Mucosa of rectum (tissue), 2 donors: Measurements from ENCODE around the gene OSBP.

ENCODE experiments used
- H3K27ac ChIP-seq, 2 donors: one replicate each; pipeline ENCODE4 v1.7.0; 2013; ENCODE audit warnings: inconsistent platforms in 2 of 2, low read depth in 2 of 2, low read length in 2 of 2
- H3K27me3 ChIP-seq, 2 donors: one replicate each; pipeline ENCODE4 v1.7.0; 2013; ENCODE audit warnings: low read length in 2 of 2; ENCODE audit not compliant: control insufficient read depth in 2 of 2, insufficient read depth in 2 of 2
- H3K36me3 ChIP-seq, 2 donors: one replicate each; pipeline ENCODE4 v1.7.0; 2013; ENCODE audit warnings: low read length in 2 of 2; ENCODE audit not compliant: control insufficient read depth in 2 of 2, insufficient read depth in 2 of 2
- H3K4me1 ChIP-seq, 2 donors: one replicate each; pipeline ENCODE4 v1.7.0; 2013; ENCODE audit warnings: low read length in 2 of 2, mild to moderate bottlenecking in 1 of 2; ENCODE audit not compliant: control insufficient read depth in 2 of 2, insufficient read depth in 2 of 2
- H3K4me3 ChIP-seq, 2 donors: one replicate each; pipeline ENCODE4 v1.7.0; 2013; ENCODE audit warnings: low read length in 2 of 2
- H3K9ac ChIP-seq, 2 donors: one replicate each; pipeline ENCODE4 v1.7.0; 2013; ENCODE audit warnings: low read length in 2 of 2, low read depth in 1 of 2, mild to moderate bottlenecking in 1 of 2
- H3K9me3 ChIP-seq, 2 donors: one replicate each; pipeline ENCODE4 v1.7.0; 2013; ENCODE audit warnings: low read length in 2 of 2; ENCODE audit not compliant: control insufficient read depth in 2 of 2
- donor health status: healthy.
- donor health status: Normal muscosa, but diverticular disease.

OSBP gene, protein sequence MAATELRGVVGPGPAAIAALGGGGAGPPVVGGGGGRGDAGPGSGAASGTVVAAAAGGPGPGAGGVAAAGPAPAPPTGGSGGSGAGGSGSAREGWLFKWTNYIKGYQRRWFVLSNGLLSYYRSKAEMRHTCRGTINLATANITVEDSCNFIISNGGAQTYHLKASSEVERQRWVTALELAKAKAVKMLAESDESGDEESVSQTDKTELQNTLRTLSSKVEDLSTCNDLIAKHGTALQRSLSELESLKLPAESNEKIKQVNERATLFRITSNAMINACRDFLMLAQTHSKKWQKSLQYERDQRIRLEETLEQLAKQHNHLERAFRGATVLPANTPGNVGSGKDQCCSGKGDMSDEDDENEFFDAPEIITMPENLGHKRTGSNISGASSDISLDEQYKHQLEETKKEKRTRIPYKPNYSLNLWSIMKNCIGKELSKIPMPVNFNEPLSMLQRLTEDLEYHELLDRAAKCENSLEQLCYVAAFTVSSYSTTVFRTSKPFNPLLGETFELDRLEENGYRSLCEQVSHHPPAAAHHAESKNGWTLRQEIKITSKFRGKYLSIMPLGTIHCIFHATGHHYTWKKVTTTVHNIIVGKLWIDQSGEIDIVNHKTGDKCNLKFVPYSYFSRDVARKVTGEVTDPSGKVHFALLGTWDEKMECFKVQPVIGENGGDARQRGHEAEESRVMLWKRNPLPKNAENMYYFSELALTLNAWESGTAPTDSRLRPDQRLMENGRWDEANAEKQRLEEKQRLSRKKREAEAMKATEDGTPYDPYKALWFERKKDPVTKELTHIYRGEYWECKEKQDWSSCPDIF

GRCh38 chr11:59615637-59616395 is at the start of gene OSBP:
TSS of gene OSBP (minus strand) at chr11:59615774. CDS start at chr11:59615664, 110 bp downstream.
- Histone ChIP-seq H3K4me1 (peaks cover 27 to 38% of the 10 kb centered on the region in 2 donors), H3K27me3 (no peaks in the 10 kb centered on the region), H3K4me3 (peak within 1 kb of the TSS; percentile 87 to 90), H3K27ac (peak within 1 kb of the TSS; percentile 89 to 96), H3K9me3 (no peaks in the 10 kb centered on the region), H3K36me3 (no peaks in the 10 kb centered on the region), H3K9ac (peak within 1 kb of the TSS; percentile 88 to 94)

- Histone ChIP-seq H3K9me3 (no peaks in the 10 kb centered on the region), H3K27me3 (no peaks in the 10 kb centered on the region), H3K4me3 (no peak overlapping the region), H3K9ac (no peak overlapping the region), H3K27ac (no peak overlapping the region), H3K4me1 (no peaks in the 10 kb centered on the region), H3K36me3 (peaks cover 69 to 71% of the 10 kb centered on the region in 2 donors)
Measured at GRCh38 chr11:59660621-59661020, 45.0 kb upstream of the OSBP start.

DNA sequence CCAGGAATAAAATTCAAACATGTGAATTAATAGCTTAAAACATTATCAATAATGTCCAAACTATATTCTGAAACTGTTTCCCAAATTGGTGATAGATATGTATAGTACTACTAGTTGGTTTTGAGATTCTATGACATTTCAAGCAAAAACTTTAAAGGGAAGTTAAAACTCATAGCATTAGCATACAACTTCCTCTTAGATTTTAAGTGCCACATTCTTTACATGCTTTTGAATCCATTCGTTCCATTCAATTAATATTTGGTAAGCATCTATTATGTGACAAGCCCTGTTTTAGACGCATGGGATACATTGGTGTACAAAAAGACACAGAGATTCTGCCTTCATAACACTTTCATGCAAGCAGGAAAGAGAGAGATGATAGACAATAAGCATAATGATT is 44.4 kb upstream of the OSBP start:
- H3K27me3 ChIP-seq: no peaks in the 10 kb centered on the region
- peaks cover 71 to 74% of the 10 kb centered on the region in 2 donors for H3K36me3 ChIP-seq
- H3K9ac ChIP-seq: no peak overlapping the region
- H3K4me3 ChIP-seq: no peak overlapping the region
- H3K27ac ChIP-seq: no peak overlapping the region
- no peaks in the 10 kb centered on the region for H3K9me3 ChIP-seq
- no peaks in the 10 kb centered on the region for H3K4me1 ChIP-seq

DNA sequence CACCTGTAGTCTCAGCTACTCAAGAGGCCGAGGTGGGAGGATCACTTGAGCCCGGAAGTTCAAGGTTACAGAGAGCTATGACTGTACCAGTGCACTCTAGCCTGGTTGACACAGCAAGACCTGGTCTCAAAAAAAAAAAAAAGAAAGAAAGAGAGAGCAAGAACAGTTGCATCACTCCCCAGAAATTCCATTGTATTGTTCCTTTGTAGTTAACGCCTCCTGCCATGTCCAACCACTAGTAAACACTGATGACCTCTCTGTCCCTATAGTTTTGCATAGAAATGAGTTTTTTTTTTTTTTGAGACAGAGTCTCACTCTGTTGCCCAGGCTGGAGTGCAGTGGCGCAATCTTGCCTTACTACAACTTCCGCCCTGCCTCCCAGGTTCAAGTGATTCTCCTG is 42.5 kb upstream of the OSBP start:
- no peaks in the 10 kb centered on the region for H3K27me3 ChIP-seq
- H3K36me3 ChIP-seq: peaks cover 73 to 78% of the 10 kb centered on the region in 2 donors
- H3K4me1 ChIP-seq: no peaks in the 10 kb centered on the region
- no peak overlapping the region for H3K9ac ChIP-seq
- no peaks in the 10 kb centered on the region for H3K9me3 ChIP-seq
- H3K27ac ChIP-seq: no peak overlapping the region
- H3K4me3 ChIP-seq: no peak overlapping the region

DNA sequence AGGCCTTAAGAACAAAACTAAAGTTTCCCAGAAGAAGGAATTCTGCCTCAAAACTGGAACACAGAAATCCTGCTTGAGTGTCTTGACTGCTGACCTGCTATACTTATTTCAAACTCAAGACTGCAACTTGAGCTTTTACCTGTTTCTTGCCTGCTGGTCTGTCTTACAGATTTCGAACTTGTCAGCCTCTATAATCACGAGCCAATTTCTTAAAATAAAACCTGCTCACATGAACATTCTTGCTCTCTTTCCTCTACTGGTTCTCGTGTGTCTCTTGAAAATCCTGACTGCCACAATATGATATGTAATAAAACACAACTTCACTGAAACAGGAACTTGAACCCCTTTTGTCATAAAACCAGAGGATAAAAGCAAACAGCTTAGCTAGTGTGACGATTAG is 39.3 kb upstream of the OSBP start:
- H3K4me3 ChIP-seq: no peak overlapping the region
- H3K9me3 ChIP-seq: no peaks in the 10 kb centered on the region
- no peak overlapping the region for H3K9ac ChIP-seq
- peaks cover 85 to 88% of the 10 kb centered on the region in 2 donors for H3K36me3 ChIP-seq
- H3K27me3 ChIP-seq: no peaks in the 10 kb centered on the region
- no peak overlapping the region for H3K27ac ChIP-seq
- no peaks in the 10 kb centered on the region for H3K4me1 ChIP-seq

- H3K9me3 ChIP-seq: no peaks in the 10 kb centered on the region
Measured at GRCh38 chr11:59647245-59647980, 31.8 kb upstream of the OSBP start.

GRCh38 chr11:59644528-59644927 is 29.0 kb upstream of the OSBP start:
- Histone ChIP-seq H3K9me3 (no peaks in the 10 kb centered on the region), H3K27ac (no peak overlapping the region), H3K4me1 (no peaks in the 10 kb centered on the region), H3K27me3 (no peaks in the 10 kb centered on the region), H3K36me3 (peaks cover 65 to 67% of the 10 kb centered on the region in 2 donors), H3K4me3 (no peak overlapping the region), H3K9ac (no peak overlapping the region)

More at GRCh38 chr11:59647245-59647980, 31.8 kb upstream of the OSBP start:
- Histone ChIP-seq H3K9ac (no peak overlapping the region), H3K4me3 (no peak overlapping the region), H3K4me1 (no peaks in the 10 kb centered on the region), H3K27me3 (no peaks in the 10 kb centered on the region), H3K36me3 (peaks cover 70 to 78% of the 10 kb centered on the region in 2 donors), H3K27ac (no peak overlapping the region)

GRCh38 chr11:59643390-59643789 is 27.8 kb upstream of the OSBP start:
- H3K36me3 ChIP-seq: peaks cover 66 to 68% of the 10 kb centered on the region in 2 donors
- H3K27ac ChIP-seq: no peak overlapping the region
- H3K27me3 ChIP-seq: no peaks in the 10 kb centered on the region
- H3K9ac ChIP-seq: no peak overlapping the region
- no peaks in the 10 kb centered on the region for H3K4me1 ChIP-seq
- H3K4me3 ChIP-seq: no peak overlapping the region
- H3K9me3 ChIP-seq: no peaks in the 10 kb centered on the region

DNA sequence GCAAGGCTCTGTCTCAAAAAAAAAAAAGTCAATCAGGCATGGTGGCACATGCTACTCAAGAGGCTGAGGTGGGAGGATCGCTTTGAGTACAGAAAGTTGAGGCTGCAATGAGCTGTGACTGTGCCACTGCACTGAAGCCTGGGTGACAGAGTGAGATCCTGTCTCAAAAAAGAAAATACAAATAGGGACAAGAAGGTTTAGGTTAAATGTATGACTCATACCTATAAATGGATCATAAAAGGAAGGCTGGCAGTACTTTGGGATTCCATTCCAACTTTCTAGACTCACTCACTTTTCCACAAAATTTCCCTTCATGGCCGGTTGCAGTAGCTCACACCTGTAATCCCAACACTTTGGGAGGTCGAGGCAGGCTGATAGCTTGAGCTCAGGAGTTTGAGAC is 25.6 kb upstream of the OSBP start:
- no peak overlapping the region for H3K9ac ChIP-seq
- peaks cover 69 to 70% of the 10 kb centered on the region in 2 donors for H3K36me3 ChIP-seq
- H3K4me3 ChIP-seq: no peak overlapping the region
- H3K27ac ChIP-seq: no peak overlapping the region
- H3K4me1 ChIP-seq: no peaks in the 10 kb centered on the region
- no peaks in the 10 kb centered on the region for H3K27me3 ChIP-seq
- no peaks in the 10 kb centered on the region for H3K9me3 ChIP-seq
